ENCODE data around the gene KLB. TPM values are rescaled to one million over a fixed set of nuclear protein-coding genes. Genes with fewer than 3 reads are reported as not detected.
"Not testable (repeated sequence)": the region's sequence is repeated elsewhere in the genome, so short reads cannot be mapped to it uniquely, and the experiment has no call there.

KLB gene
- polyA plus RNA-seq, 1 experiment: not detected

DNA sequence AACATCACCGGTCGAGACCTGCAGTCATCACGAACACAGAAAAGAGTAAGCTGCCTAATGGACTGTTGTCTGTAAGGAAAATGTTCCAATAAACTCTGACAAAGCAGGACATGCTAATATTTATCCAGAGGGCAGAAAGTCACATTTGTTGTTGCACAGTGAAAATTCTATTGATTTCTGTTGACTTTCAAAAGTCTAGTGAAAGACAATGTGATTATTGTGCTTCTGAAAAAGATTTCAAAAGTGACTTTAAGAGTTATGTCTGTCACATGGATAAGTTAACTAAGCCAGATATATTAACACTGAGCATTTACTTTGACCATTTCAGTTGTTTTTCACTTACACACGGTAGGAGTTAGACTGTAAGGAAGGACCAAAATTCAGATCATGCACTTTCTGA, 31.3 kb upstream of the KLB start:
- no peak for DNase-seq (ENCODE audit: low read depth)
- TF ChIP-seq, protein P1, sequence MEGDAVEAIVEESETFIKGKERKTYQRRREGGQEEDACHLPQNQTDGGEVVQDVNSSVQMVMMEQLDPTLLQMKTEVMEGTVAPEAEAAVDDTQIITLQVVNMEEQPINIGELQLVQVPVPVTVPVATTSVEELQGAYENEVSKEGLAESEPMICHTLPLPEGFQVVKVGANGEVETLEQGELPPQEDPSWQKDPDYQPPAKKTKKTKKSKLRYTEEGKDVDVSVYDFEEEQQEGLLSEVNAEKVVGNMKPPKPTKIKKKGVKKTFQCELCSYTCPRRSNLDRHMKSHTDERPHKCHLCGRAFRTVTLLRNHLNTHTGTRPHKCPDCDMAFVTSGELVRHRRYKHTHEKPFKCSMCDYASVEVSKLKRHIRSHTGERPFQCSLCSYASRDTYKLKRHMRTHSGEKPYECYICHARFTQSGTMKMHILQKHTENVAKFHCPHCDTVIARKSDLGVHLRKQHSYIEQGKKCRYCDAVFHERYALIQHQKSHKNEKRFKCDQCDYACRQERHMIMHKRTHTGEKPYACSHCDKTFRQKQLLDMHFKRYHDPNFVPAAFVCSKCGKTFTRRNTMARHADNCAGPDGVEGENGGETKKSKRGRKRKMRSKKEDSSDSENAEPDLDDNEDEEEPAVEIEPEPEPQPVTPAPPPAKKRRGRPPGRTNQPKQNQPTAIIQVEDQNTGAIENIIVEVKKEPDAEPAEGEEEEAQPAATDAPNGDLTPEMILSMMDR (IDR thresholded peaks at IDR 0.05; ENCODE audit: insufficient read depth, low read depth, low read length): no peak
- ChIA-PET POLR2A (no interaction called here), CTCF (interaction anchor here (0.9 to 1.5 kb wide), 2 partner anchors 9 to 18 kb away, joined by 3 read pairs; no protein-coding TSS in a partner anchor)
- H3K36me3 ChIP-seq (ENCODE audit: control insufficient read depth, insufficient read depth, low read length): no peaks in the 10 kb centered on the region
- peaks cover 2% of the 10 kb centered on the region for H3K27me3 ChIP-seq (ENCODE audit: control insufficient read depth, insufficient read depth, low read length)
- no peak overlapping the region for H3K4me3 ChIP-seq (ENCODE audit: low read depth, low read length)

DNA sequence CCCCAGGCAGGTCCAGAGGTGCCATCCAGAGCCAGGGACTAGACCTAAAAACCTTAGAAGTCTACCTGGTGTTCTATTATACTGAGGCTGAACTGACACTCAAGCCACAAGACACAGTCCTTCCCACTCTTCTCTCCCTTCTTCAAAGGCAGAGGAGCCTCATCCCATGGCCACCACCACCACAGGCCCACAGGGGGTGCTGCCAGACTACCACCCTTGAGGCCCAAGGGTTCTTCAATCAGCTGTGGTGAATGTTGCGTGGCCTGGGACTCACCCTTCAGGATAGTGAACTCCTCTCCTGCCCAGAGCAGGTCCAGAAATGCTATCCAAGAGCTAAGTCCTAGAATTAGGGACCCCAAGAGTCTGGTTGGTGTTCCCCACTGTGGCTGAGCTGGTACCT, 23.0 kb upstream of the KLB start:
- TF ChIP-seq, protein P1 (IDR thresholded peaks at IDR 0.05; ENCODE audit: insufficient read depth, low read depth, low read length): no peak
- POLR2A ChIA-PET: no interaction called here
- no peaks in the 10 kb centered on the region for H3K36me3 ChIP-seq (ENCODE audit: control insufficient read depth, insufficient read depth, low read length)

DNA sequence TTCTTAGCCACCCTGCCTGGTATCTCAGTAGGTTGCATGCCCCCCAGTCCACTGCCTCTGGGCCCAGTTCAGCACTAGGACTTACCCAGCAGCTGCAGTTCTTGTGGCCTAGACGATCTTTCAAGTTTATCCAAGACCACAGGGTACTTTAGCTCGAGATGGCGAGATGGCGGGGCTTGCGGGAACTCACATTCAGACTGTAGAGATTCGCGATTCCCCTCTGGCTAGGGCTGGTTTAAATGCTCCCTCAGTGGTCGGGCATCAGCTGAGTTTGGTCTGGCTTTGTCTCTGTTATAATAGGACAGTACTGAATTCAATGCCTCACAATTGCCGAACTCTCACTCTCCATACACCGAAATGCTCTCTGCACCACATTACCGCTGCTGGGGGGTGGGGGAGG, 22.2 kb upstream of the KLB start:
- peaks cover 3% of the 10 kb centered on the region; the same call in 1 of the 2 replicates for H3K27me3 ChIP-seq (ENCODE audit: control insufficient read depth, insufficient read depth, low read length)
- CTCF ChIA-PET: interaction anchor here (0.9 to 1.2 kb wide), 3 partner anchors 9 to 64 kb away, joined by 3 read pairs; no protein-coding TSS in a partner anchor
- no peaks in the 10 kb centered on the region for H3K36me3 ChIP-seq (ENCODE audit: control insufficient read depth, insufficient read depth, low read length)
- TF ChIP-seq, protein P1 (IDR thresholded peaks at IDR 0.05; ENCODE audit: insufficient read depth, low read depth, low read length): no peak
- H3K4me3 ChIP-seq (ENCODE audit: low read depth, low read length): no peak overlapping the region
- POLR2A ChIA-PET: no interaction called here
- DNase-seq (ENCODE audit: low read depth): no peak

More for the DNA sequence above, 23.0 kb upstream of the KLB start:
- H3K4me3 ChIP-seq (ENCODE audit: low read depth, low read length): no peak overlapping the region
- no peak for DNase-seq (ENCODE audit: low read depth)
- CTCF ChIA-PET: interaction anchor here (0.9 to 1.2 kb wide), 2 partner anchors 11 to 64 kb away, joined by 3 read pairs; no protein-coding TSS in a partner anchor
- peaks cover 3% of the 10 kb centered on the region; the same call in 1 of the 2 replicates for H3K27me3 ChIP-seq (ENCODE audit: control insufficient read depth, insufficient read depth, low read length)

DNA sequence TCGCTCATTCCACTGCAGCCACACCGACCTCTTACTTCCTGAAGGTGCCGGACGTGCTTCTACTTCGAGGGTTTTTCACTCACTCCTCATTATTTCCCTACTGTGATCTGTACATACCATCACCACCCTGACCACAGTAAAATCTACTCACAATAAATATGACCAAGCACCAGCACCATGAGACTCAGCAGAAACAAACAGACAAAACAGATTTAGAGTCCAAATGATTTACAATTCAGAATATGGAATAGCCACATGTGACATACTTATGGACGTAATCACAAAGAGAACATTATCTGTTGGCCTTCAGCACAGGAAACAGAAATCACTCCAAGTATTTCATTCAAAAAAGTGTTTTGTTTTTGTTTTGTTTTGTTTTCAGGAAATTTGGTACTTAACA, 16.1 kb upstream of the KLB start:
- POLR2A ChIA-PET: no interaction called here
- CTCF ChIA-PET: no interaction called here

DNA sequence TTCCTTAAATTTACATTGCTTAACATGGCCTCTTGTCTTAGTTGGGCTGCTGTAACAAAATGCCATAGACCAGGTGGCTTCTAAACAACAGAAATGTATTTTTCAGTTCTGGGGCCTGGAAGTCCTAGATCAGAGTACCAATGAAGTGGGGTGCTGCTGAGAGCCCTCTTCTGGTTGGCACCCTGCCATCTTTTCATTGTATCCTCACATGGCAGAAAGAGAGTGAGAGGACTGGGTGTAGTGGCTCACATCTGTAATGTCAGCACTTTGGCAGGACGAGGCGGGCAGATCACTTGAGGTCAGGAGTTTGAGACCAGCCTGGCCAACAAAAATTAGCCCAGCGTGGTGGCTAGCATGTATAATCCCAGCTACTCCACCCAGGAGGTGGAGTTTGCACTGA, 12.0 kb upstream of the KLB start:
- Histone ChIP-seq H3K4me3 (ENCODE audit: low read depth, low read length) (no peak overlapping the region), H3K27me3 (ENCODE audit: control insufficient read depth, insufficient read depth, low read length) (no peaks in the 10 kb centered on the region), H3K36me3 (ENCODE audit: control insufficient read depth, insufficient read depth, low read length) (no peaks in the 10 kb centered on the region)
- TF ChIP-seq, protein P1 (IDR thresholded peaks at IDR 0.05; ENCODE audit: insufficient read depth, low read depth, low read length): no peak
- CTCF ChIA-PET: interaction anchor here (0.7 kb wide), 1 partner anchor 23 kb away, joined by 3 read pairs; no protein-coding TSS in a partner anchor
- no peak for DNase-seq (ENCODE audit: low read depth)
- POLR2A ChIA-PET: no interaction called here

More for the DNA sequence above, 16.1 kb upstream of the KLB start:
- no peak for DNase-seq (ENCODE audit: low read depth)
- H3K27me3 ChIP-seq (ENCODE audit: control insufficient read depth, insufficient read depth, low read length): no peaks in the 10 kb centered on the region
- H3K4me3 ChIP-seq (ENCODE audit: low read depth, low read length): no peak overlapping the region
- H3K36me3 ChIP-seq (ENCODE audit: control insufficient read depth, insufficient read depth, low read length): no peaks in the 10 kb centered on the region
- TF ChIP-seq, protein P1 (IDR thresholded peaks at IDR 0.05; ENCODE audit: insufficient read depth, low read depth, low read length): no peak

DNA sequence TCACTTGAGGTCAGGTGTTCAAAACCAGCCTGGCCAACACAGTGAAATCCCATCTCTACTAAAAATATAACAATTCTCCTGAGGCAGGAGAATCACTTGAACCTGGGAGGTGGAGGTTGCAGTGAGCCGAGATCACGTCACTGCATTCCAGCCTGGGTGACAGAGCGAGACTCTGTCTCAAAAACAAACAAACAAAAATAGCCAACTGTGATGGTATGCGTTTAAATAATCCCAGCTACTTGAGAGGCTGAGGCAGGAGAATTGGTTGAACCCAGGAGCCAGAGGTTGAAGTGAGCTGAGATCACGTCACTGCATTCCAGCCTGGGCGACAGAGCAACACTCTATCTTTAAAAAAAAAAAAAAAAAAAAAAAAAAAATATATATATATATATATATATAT, 5.1 kb upstream of the KLB start:
- POLR2A ChIA-PET; DNase-seq (ENCODE audit: low read depth); H3K4me3 ChIP-seq (ENCODE audit: low read depth, low read length); H3K27me3 ChIP-seq (ENCODE audit: control insufficient read depth, insufficient read depth, low read length); CTCF ChIA-PET; H3K36me3 ChIP-seq (ENCODE audit: control insufficient read depth, insufficient read depth, low read length): not testable (repeated sequence)
